Measurements from ENCODE around the gene LDB1. TPM values are rescaled to one million over a fixed set of nuclear protein-coding genes. Genes with fewer than 3 reads are reported as not detected.

Gene LDB1
- total and polyA plus RNA-seq, 2 donors (not counting 3 experiments of a cell fraction or from before 2014, with no cell fraction given) = 65.7 to 137 TPM

DNA sequence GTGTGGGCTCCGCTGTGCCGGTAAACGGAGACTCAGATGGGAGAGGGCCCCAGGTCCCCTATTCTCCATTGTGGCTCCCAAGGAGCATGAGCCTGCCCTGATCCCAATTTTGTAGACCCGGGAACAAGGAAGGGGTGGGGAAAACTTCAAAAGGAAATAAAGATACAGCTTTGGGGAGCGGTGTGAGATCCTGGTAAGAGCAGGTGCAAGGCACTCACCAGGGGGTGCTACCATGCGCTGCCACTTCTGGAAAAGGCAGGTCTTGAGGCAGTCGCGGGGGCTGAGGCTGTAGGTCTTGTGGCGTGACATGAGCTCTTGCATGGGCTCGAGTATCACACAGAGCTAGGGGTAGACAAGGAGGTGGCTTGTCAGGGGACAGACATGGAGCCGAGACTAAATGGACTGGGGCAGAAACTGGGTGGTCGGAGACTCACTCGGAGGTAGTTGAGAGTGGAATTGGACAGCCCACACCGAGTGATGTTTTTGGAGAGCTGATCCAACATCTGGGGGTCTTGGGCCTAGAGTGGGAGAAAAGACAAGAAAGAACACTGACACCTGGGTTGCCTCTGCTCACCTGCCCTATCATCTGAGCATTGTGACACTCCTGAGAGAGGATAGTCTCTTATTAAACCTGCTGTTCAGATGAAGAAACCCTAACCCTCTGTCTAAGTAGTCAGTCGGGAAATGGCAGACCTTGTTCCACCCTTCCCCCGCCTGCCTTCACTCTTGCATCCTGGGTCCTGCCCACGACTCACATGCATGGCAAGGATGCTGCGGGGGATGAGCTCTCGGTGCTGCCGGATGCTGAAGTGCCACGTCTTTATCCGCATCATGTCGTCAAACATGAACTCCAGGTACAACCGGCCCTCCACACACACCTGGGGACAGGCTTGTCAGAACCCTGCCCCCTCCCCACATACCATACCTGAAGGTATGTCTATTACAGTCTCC, 10.7 kb downstream of the LDB1 start:
- FAIRE-seq (no peak), DNase-seq (ENCODE audit: low read depth, low spot score) (no peak)
- H3K4me1 ChIP-seq (ENCODE audit: control insufficient read depth, extremely low read depth, insufficient read depth, low read length) = peaks cover 21% of the 10 kb centered on the region
- H3K27me3 ChIP-seq (ENCODE audit: control insufficient read depth in 2 of 2, insufficient read depth in 2 of 2, low read length in 2 of 2) = no peaks in the 10 kb centered on the region
- H3K36me3 ChIP-seq (ENCODE audit: control insufficient read depth in 2 of 2, extremely low read depth in 1 of 2, insufficient read depth in 2 of 2, low read length in 2 of 2) = peaks cover 22 to 45% of the 10 kb centered on the region in 2 experiments
- no peaks in the 10 kb centered on the region for H3K9me3 ChIP-seq (replicated peaks; ENCODE audit: control insufficient read depth, insufficient read depth, low read length)
- no peak overlapping the region for H3K4me2 ChIP-seq (ENCODE audit: insufficient read depth, low read length)
- no peak overlapping the region for H3K9ac ChIP-seq (replicated peaks; ENCODE audit: extremely low read depth, insufficient read depth, low read length)
- no peaks in the 10 kb centered on the region for H3K9me1 ChIP-seq (replicated peaks; ENCODE audit: control insufficient read depth, extremely low read depth, insufficient read depth, low read length)
- H3K27ac ChIP-seq (ENCODE audit: insufficient read depth, low read depth, low read length) = no peak overlapping the region
- intact Hi-C loops (cut with micrococcal nuclease) (no loop called here), dilution Hi-C loops (cut with MboI; ENCODE audit: extremely low pct_ligation_motif_present, low sequenced_read_pairs) (no loop called here)
- H4K20me1 ChIP-seq (replicated peaks; ENCODE audit: control insufficient read depth, extremely low read depth, insufficient read depth, low read length) = no peaks in the 10 kb centered on the region
- no peak overlapping the region for H3K4me3 ChIP-seq (replicated peaks in 1 of 3; ENCODE audit: insufficient read depth in 1 of 3, low read depth in 1 of 3, low read length in 3 of 3)
- H3K79me2 ChIP-seq (ENCODE audit: control insufficient read depth, insufficient read depth, low read length) = peaks cover 24% of the 10 kb centered on the region
- POLR2A ChIA-PET = no interaction called here
- no TSS peak for BruUV-seq (replicated peaks)
- no peak overlapping the region for H2AFZ ChIP-seq (ENCODE audit: low read depth, low read length)
- CTCF ChIA-PET = no interaction called here
- TF ChIP-seq POLR2AphosphoS5 (IDR thresholded peaks at IDR 0.05; ENCODE audit: insufficient read depth, low read depth, low read length) = no peak
- TF ChIP-seq, protein P1, sequence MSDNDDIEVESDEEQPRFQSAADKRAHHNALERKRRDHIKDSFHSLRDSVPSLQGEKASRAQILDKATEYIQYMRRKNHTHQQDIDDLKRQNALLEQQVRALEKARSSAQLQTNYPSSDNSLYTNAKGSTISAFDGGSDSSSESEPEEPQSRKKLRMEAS (IDR thresholded peaks at IDR 0.05; ENCODE audit: insufficient read depth, insufficient read length) = no peak
- TF ChIP-seq JUN (IDR thresholded peaks at IDR 0.05; ENCODE audit: borderline replicate concordance, insufficient read depth, insufficient read length, low read depth) = no peak

DNA sequence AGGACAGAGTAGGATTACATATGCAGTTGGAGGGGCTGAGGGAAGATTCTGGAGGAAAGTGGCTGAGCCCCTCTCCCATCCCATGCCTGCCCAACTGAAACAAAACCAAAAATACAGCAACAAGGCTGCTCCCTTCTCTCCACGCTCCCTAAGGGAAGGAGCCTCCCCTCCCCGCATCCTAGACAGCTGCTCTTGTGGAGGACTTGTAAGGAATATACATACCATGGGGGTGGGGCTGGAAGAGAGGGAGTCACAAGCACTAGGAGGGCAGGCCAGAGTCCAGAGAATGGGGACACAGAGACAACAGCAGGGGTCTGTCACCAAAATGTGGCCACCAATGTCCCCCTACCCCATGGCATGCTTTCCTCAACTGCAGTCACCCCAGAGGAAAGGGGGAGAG, 13.2 kb downstream of the LDB1 start:
- TF ChIP-seq EZH2 (IDR thresholded peaks at IDR 0.05; ENCODE audit: borderline replicate concordance, low read depth, low read length, severe bottlenecking) = no peak
- TF ChIP-seq, protein P2, sequence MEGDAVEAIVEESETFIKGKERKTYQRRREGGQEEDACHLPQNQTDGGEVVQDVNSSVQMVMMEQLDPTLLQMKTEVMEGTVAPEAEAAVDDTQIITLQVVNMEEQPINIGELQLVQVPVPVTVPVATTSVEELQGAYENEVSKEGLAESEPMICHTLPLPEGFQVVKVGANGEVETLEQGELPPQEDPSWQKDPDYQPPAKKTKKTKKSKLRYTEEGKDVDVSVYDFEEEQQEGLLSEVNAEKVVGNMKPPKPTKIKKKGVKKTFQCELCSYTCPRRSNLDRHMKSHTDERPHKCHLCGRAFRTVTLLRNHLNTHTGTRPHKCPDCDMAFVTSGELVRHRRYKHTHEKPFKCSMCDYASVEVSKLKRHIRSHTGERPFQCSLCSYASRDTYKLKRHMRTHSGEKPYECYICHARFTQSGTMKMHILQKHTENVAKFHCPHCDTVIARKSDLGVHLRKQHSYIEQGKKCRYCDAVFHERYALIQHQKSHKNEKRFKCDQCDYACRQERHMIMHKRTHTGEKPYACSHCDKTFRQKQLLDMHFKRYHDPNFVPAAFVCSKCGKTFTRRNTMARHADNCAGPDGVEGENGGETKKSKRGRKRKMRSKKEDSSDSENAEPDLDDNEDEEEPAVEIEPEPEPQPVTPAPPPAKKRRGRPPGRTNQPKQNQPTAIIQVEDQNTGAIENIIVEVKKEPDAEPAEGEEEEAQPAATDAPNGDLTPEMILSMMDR (IDR thresholded peaks at IDR 0.05; ENCODE audit: extremely low read depth in 1 of 2, insufficient read depth in 1 of 2, low read depth in 1 of 2, low read length in 2 of 2) = no peak
- POLR2A ChIA-PET = no interaction called here
- peaks cover 22 to 45% of the 10 kb centered on the region in 2 experiments for H3K36me3 ChIP-seq (ENCODE audit: control insufficient read depth in 2 of 2, extremely low read depth in 1 of 2, insufficient read depth in 2 of 2, low read length in 2 of 2)
- H3K9me3 ChIP-seq (replicated peaks; ENCODE audit: control insufficient read depth, insufficient read depth, low read length) = no peaks in the 10 kb centered on the region
- no peaks in the 10 kb centered on the region for H4K20me1 ChIP-seq (replicated peaks; ENCODE audit: control insufficient read depth, extremely low read depth, insufficient read depth, low read length)
- DNase-seq (ENCODE audit: low read depth, low spot score) = no peak
- no peak overlapping the region for H3K9ac ChIP-seq (replicated peaks; ENCODE audit: extremely low read depth, insufficient read depth, low read length)
- no peaks in the 10 kb centered on the region for H3K27me3 ChIP-seq (ENCODE audit: control insufficient read depth in 2 of 2, insufficient read depth in 2 of 2, low read length in 2 of 2)
- FAIRE-seq = no peak
- H3K4me3 ChIP-seq (replicated peaks in 1 of 3; ENCODE audit: insufficient read depth in 1 of 3, low read depth in 1 of 3, low read length in 3 of 3) = no peak overlapping the region
- BruUV-seq (replicated peaks) = no TSS peak
- dilution Hi-C loops (cut with MboI; ENCODE audit: extremely low pct_ligation_motif_present, low sequenced_read_pairs) = no loop called here
- CTCF ChIA-PET = no interaction called here
- H2AFZ ChIP-seq (ENCODE audit: low read depth, low read length) = no peak overlapping the region
- H3K9me1 ChIP-seq (replicated peaks; ENCODE audit: control insufficient read depth, extremely low read depth, insufficient read depth, low read length) = no peaks in the 10 kb centered on the region
- H3K4me2 ChIP-seq (ENCODE audit: insufficient read depth, low read length) = no peak overlapping the region
- H3K79me2 ChIP-seq (ENCODE audit: control insufficient read depth, insufficient read depth, low read length) = peaks cover under 1% of the 10 kb centered on the region
- peaks cover 9% of the 10 kb centered on the region for H3K4me1 ChIP-seq (ENCODE audit: control insufficient read depth, extremely low read depth, insufficient read depth, low read length)
- intact Hi-C loops (cut with micrococcal nuclease) = no loop called here
- no peak overlapping the region for H3K27ac ChIP-seq (ENCODE audit: insufficient read depth, low read depth, low read length)

Measured in endothelial cell of umbilical vein (primary cell).